Measurements from ENCODE around the gene TPCN1. TPM values are rescaled to one million over a fixed set of nuclear protein-coding genes. Genes with fewer than 3 reads are reported as not detected.
A peak's percentile ranks its signal among the peaks of the same experiment; 100 is the strongest.

Gene TPCN1
- total and polyA plus RNA-seq, 8 donors = 39.4 to 83.4 (median 63.5) TPM

DNA sequence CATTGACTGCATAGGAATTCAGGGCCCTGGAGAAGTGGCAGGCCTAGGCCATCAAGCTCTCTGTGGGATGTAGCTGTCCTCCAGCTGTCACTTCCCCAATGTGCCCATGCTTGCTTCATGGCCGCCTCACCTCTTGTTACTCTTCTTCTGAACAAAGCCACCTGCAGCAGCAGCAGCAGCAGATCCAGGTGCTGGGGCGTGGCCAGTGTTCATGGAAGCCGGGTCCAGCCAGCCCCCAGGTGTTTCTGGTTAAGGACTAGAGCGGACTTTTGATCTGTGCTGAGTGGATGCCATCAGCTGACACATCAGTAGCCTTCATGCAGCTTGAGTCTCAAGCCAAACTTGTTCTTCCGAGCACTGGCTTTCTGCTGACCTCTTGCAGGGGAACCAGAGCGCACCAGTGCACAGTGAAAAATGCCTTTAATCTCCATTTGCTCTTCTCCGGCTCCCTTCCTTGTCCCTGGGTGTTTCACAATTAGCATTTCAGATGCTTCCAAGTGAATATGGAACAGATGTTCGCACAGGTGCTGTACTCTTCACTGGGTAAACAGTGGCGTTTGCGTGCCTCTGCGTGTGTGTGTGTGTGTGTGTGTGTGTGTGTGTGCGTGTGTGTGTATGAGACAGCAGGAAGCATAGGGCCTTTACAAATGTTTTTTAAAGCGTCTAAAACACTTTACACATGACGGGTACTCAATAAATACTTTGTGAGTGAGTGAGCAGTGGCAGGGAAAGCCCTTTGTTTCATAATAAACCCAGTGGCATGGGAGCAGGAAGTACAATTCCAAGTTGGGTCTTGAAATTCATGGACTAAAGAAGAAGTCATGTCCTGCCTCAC lies 20.1 kb downstream of the TPCN1 start:
- intact Hi-C loops (cut with DNase I) = no loop called here
- FAIRE-seq (no peak), ATAC-seq (peak; percentile 29 to 48 (median 43)), DNase-seq (peak in 3 of 6 donors; percentile 63 to 71 (median 65))
- Histone ChIP-seq H3K4me1 (peaks cover 50 to 64% (median 52%) of the 10 kb centered on the region in 3 donors), H3K4me3 (no peak overlapping the region), H3K27ac (peak overlapping the region; percentile 73 to 89 (median 82)), H3K27me3 (no peaks in the 10 kb centered on the region), H3K36me3 (peaks cover 0 to 15% (median 0%) of the 10 kb centered on the region in 3 donors), H3K9me3 (no peaks in the 10 kb centered on the region)
- TF ChIP-seq, protein P1, sequence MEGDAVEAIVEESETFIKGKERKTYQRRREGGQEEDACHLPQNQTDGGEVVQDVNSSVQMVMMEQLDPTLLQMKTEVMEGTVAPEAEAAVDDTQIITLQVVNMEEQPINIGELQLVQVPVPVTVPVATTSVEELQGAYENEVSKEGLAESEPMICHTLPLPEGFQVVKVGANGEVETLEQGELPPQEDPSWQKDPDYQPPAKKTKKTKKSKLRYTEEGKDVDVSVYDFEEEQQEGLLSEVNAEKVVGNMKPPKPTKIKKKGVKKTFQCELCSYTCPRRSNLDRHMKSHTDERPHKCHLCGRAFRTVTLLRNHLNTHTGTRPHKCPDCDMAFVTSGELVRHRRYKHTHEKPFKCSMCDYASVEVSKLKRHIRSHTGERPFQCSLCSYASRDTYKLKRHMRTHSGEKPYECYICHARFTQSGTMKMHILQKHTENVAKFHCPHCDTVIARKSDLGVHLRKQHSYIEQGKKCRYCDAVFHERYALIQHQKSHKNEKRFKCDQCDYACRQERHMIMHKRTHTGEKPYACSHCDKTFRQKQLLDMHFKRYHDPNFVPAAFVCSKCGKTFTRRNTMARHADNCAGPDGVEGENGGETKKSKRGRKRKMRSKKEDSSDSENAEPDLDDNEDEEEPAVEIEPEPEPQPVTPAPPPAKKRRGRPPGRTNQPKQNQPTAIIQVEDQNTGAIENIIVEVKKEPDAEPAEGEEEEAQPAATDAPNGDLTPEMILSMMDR (IDR thresholded peaks at IDR 0.05) = no peak
- WGBS, 2 donors = 24 to 26% methylated on average over 14 of the region's 14 CpGs

DNA sequence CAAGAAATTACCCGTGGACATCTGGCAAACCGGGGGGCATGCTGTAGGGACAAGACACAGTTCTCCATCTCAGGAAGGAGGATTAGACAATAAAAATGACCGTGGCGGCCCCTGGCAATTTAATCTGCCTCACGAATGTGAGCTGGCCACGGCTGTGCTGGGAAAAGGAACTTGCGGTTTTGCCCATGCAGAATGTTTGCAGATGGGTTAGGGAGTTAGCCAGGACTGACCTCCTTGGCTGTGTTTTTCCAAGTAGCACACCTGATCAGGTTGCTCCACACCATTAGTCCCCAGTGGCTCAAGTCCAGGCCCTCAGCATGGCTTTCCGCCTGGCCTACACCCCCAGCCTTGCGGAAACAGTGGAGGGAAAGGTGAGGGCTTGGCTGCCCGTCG lies 20.8 kb downstream of the TPCN1 start:
- FAIRE-seq (no peak), ATAC-seq (peak; percentile 46 to 61 (median 58)), DNase-seq (peak in 5 of 6 donors; percentile 80 to 89 (median 87))
- H3K27ac ChIP-seq = peak overlapping the region; percentile 73 to 89 (median 82)
- no peak overlapping the region for H3K4me3 ChIP-seq
- no peaks in the 10 kb centered on the region for H3K27me3 ChIP-seq
- H3K36me3 ChIP-seq = peaks cover 0 to 15% (median 0%) of the 10 kb centered on the region in 3 donors
- intact Hi-C loops (cut with DNase I) = no loop called here
- peaks cover 57 to 70% (median 58%) of the 10 kb centered on the region in 3 donors for H3K4me1 ChIP-seq
- WGBS, 2 donors = 12 to 16% methylated on average over 11 of the region's 11 CpGs
- no peaks in the 10 kb centered on the region for H3K9me3 ChIP-seq
- TF ChIP-seq, protein P1 (IDR thresholded peaks at IDR 0.05) = no peak

DNA sequence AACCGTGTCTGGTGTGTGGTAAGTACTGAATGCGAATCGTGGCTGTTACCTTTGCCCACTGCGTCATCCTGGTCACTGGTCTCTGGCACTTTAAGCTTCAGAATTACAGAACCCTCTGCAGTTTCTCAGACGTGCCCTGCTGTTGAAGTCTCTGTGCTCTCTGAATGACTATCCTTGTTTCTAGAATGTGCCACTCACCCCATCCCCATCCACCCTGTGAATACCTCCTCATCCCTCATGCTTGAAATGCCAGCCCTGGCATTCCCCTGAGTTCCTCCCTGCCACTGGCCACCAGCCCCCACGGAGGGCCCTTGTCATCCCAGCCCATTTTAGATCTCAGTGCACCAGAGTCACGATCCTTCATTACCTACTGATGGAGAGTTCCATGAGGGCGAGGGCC lies 21.3 kb downstream of the TPCN1 start:
- H3K4me1 ChIP-seq = peaks cover 62 to 75% (median 62%) of the 10 kb centered on the region in 3 donors
- no peak for FAIRE-seq
- H3K9me3 ChIP-seq = no peaks in the 10 kb centered on the region
- ATAC-seq = no peak
- H3K27ac ChIP-seq = peak overlapping the region; percentile 73 to 89 (median 82)
- WGBS, 2 donors = 83 to 84% methylated on average over 8 of the region's 8 CpGs
- no peak overlapping the region for H3K4me3 ChIP-seq
- TF ChIP-seq, protein P1 (IDR thresholded peaks at IDR 0.05) = no peak
- intact Hi-C loops (cut with DNase I) = no loop called here
- peaks cover 0 to 15% (median 0%) of the 10 kb centered on the region in 3 donors for H3K36me3 ChIP-seq
- H3K27me3 ChIP-seq = no peaks in the 10 kb centered on the region
- DNase-seq = no peak

DNA sequence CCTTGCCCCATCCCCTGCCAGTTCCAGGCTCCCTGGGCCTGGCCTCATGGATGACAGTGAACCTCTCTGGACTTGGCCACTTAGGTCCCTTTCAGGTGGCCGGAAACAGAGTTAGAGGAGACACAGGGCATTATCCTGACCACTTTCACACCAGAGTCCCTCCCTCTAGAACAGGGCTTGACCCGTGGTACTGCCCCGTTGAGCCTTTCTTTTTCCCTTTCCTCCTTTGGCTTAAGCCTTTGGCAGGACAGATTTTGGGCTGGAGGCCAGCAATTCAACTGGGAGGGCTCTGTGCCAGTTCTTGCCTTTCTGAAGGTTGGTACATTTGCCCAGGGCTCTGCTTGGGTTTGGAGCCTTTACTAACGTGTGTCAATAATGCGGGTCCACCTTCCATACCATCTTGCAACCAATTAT lies 22.8 kb downstream of the TPCN1 start:
- DNase-seq (peak; percentile 80 to 95 (median 91)), ATAC-seq (peak; percentile 27 to 53 (median 32)), FAIRE-seq (no peak)
- 10% methylated on average over 5 of the region's 5 CpGs for WGBS, 2 donors
- TF ChIP-seq, protein P1 (IDR thresholded peaks at IDR 0.05) = no peak
- Histone ChIP-seq H3K9me3 (no peaks in the 10 kb centered on the region), H3K4me1 (peaks cover 68 to 85% (median 72%) of the 10 kb centered on the region in 3 donors), H3K27me3 (no peaks in the 10 kb centered on the region), H3K4me3 (no peak overlapping the region), H3K27ac (peak overlapping the region; percentile 13 to 92 (median 88)), H3K36me3 (peaks cover 0 to 9% (median 0%) of the 10 kb centered on the region in 3 donors)
- intact Hi-C loops (cut with DNase I) = no loop called here

Measured in pancreas (tissue), 10 donors.